Bronchial epithelial cell (primary cell): ENCODE measurements around the gene GFY. TPM values are rescaled to one million over a fixed set of nuclear protein-coding genes. Genes with fewer than 3 reads are reported as not detected.
A peak's percentile ranks its signal among the peaks of the same experiment; 100 is the strongest.

Experiments used
- DNase-seq: peaks from one replicate; pipeline ENCODE4 v3.0.0-alpha.2; 2010; ENCODE audit warnings: low read depth
- FAIRE-seq: peaks from 2 replicates; lab custom pipeline; 2011; peaks lifted over from hg19 to GRCh38; lab: Jason Lieb, UNC
- H3K27me3 ChIP-seq: 2 replicates; pipeline ENCODE4 v1.5.1; 2011; ENCODE audit warnings: low read length; ENCODE audit not compliant: control insufficient read depth, insufficient read depth
- H3K36me3 ChIP-seq: 2 replicates; pipeline ENCODE4 v1.5.1; 2011; ENCODE audit warnings: low read length; ENCODE audit not compliant: control insufficient read depth, insufficient read depth
- H3K4me3 ChIP-seq: 2 replicates; pipeline ENCODE4 v1.5.1; 2011; ENCODE audit warnings: mild to moderate bottlenecking, low read depth, low read length, control low read depth
- CTCF ChIP-seq: IDR thresholded peaks from 2 replicates; pipeline ENCODE4 v1.5.1; 2011; ENCODE audit warnings: mild to moderate bottlenecking, moderate library complexity, low read length, control low read depth, inconsistent platforms; ENCODE audit not compliant: insufficient read depth, severe bottlenecking
- total RNA-seq: library from RNA; depleted of rRNA; stranded (reverse); fragments of >200 nt; gene quantifications from 2 replicates; pipeline ENCODE4 v1.2.1, GENCODE V29; 2014

The GFY gene
- total RNA-seq, 1 donor from 2014 or later, result not detected

- Histone ChIP-seq H3K4me3 (no peak overlapping the region), H3K27me3 (no peaks in the 10 kb centered on the region), H3K36me3 (no peaks in the 10 kb centered on the region)
- no peak for FAIRE-seq
- no peak for DNase-seq
- no peak for TF ChIP-seq CTCF
Measured at GRCh38 chr19:49393881-49394280, 31.3 kb upstream of the GFY start.

- TF ChIP-seq CTCF, result no peak
- FAIRE-seq, result peak; percentile 58
- Histone ChIP-seq H3K27me3 (no peaks in the 10 kb centered on the region), H3K36me3 (no peaks in the 10 kb centered on the region), H3K4me3 (no peak overlapping the region)
- peak; percentile 50 for DNase-seq
Measured at GRCh38 chr19:49395581-49396407, 29.4 kb upstream of the GFY start.

- Histone ChIP-seq H3K27me3 (no peaks in the 10 kb centered on the region), H3K4me3 (no peak overlapping the region), H3K36me3 (no peaks in the 10 kb centered on the region)
- TF ChIP-seq CTCF, result no peak
- DNase-seq (no peak), FAIRE-seq (no peak)
Measured at GRCh38 chr19:49396738-49397505, 28.3 kb upstream of the GFY start.

GRCh38 chr19:49398001-49398615 lies 27.1 kb upstream of the GFY start:
- DNase-seq, result no peak
- Histone ChIP-seq H3K36me3 (no peaks in the 10 kb centered on the region), H3K27me3 (no peaks in the 10 kb centered on the region), H3K4me3 (no peak overlapping the region)
- TF ChIP-seq CTCF, result no peak
- FAIRE-seq, result no peak

- no peak for DNase-seq
- no peaks in the 10 kb centered on the region for H3K27me3 ChIP-seq
- H3K4me3 ChIP-seq, result no peak overlapping the region
- no peak for FAIRE-seq
- H3K36me3 ChIP-seq, result no peaks in the 10 kb centered on the region
- no peak for TF ChIP-seq CTCF
Measured at GRCh38 chr19:49398931-49399330, 26.3 kb upstream of the GFY start.
